Vagina (tissue), 2 donors: ENCODE results near the gene PEX10. TPM values are rescaled to one million over a fixed set of nuclear protein-coding genes. Genes with fewer than 3 reads are reported as not detected.

Experiments
- DNase-seq, 2 donors: peaks; one replicate each; pipeline ENCODE4 v3.0.0-alpha.2; 2017; ENCODE audit errors: extremely low spot score in 2 of 2
- H3K27ac ChIP-seq: fragments of 200-600 bp; sonication (generic); one replicate; pipeline ENCODE4 v1.5.1; 2019
- H3K27me3 ChIP-seq: fragments of 200-600 bp; sonication (generic); one replicate; pipeline ENCODE4 v1.5.1; 2019
- H3K36me3 ChIP-seq, 2 donors: fragments of 200-600 bp; sonication (generic); one replicate each; pipeline ENCODE4 v1.5.1; 2017 to 2019
- H3K4me1 ChIP-seq: fragments of 200-600 bp; sonication (generic); one replicate; pipeline ENCODE4 v1.5.1; 2019
- H3K4me3 ChIP-seq, 2 donors: fragments of 200-600 bp; sonication (generic); 1 replicate in 1 of 2; 2 replicates in 1 of 2; pipeline ENCODE4 v1.5.1; 2016 to 2019
- H3K9me3 ChIP-seq: fragments of 200-600 bp; sonication (generic); one replicate; pipeline ENCODE4 v1.5.1; 2019
- POLR2A ChIP-seq, 2 donors: fragments of 450-650 bp; IDR thresholded peaks; one replicate each; pipeline ENCODE4 v1.6.1; 2017; ENCODE audit warnings: antibody characterized with exemption in 2 of 2, mild to moderate bottlenecking in 2 of 2, moderate library complexity in 2 of 2
- POLR2AphosphoS5 ChIP-seq, 2 donors: sonication (generic); formaldehyde crosslinking; IDR thresholded peaks; one replicate each; pipeline ENCODE4 v1.9.0; 2017; ENCODE audit warnings: antibody characterized with exemption in 2 of 2, mild to moderate bottlenecking in 2 of 2, low read depth in 1 of 2; ENCODE audit not compliant: insufficient read depth in 1 of 2
- intact Hi-C: fragments of 100-400 bp; cut with DNase I; formaldehyde crosslinking; loops from one replicate; pipeline ENCODE4 v1.15.1; 2023
- total RNA-seq: library from RNA; depleted of rRNA; stranded (reverse); fragments of >200 nt; gene quantifications from one replicate; pipeline ENCODE4 v1.2.3, GENCODE V29; 2016
- TF ChIP-seq, protein P1 (sequence below), 3 experiments: fragments of 450-650 bp in 2 of 3; fragments of 200-600 bp in 1 of 3; sonication (generic) in 1 of 3; IDR thresholded peaks; one replicate each; pipeline ENCODE4 v1.5.1; 2017 to 2019; ENCODE audit warnings: antibody characterized with exemption in 3 of 3, mild to moderate bottlenecking in 2 of 3, moderate library complexity in 2 of 3

Gene PEX10
- total RNA-seq, 1 donor from 2014 or later = 15.2 TPM

DNA sequence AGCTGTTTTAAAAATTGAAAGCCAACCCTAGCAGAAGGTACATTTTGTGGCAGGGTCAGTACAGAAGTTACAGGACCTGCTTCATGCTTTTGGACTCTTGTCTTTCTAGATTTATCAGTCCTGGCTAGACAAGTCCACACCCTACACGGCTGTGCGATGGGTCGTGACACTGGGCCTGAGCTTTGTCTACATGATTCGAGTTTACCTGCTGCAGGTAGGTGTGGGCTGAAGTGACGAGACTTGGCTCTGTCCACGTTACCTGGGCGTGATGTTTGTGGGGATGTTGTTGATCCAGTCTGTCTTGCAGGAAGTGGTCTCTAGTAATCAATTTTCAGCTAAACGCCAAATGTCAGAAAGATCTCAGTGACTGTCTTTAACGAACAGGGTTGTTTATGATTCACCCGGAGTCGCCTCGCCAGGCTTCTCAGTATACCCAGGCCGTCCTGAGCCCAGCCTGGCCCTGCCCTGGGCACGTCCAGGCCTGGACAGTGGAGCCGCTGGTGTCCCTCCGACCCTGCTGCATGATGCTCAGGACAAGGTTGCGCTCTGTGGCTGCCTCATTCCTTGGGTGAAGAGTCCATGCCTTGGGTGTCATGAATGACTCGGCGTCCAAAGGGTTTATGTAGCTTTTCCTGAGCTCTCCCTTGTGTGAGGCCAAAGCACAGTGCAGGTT, 15.2 kb downstream of the PEX10 start:
- intact Hi-C loops = no loop called here
- no peaks in the 10 kb centered on the region for H3K9me3 ChIP-seq
- TF ChIP-seq, protein P1, sequence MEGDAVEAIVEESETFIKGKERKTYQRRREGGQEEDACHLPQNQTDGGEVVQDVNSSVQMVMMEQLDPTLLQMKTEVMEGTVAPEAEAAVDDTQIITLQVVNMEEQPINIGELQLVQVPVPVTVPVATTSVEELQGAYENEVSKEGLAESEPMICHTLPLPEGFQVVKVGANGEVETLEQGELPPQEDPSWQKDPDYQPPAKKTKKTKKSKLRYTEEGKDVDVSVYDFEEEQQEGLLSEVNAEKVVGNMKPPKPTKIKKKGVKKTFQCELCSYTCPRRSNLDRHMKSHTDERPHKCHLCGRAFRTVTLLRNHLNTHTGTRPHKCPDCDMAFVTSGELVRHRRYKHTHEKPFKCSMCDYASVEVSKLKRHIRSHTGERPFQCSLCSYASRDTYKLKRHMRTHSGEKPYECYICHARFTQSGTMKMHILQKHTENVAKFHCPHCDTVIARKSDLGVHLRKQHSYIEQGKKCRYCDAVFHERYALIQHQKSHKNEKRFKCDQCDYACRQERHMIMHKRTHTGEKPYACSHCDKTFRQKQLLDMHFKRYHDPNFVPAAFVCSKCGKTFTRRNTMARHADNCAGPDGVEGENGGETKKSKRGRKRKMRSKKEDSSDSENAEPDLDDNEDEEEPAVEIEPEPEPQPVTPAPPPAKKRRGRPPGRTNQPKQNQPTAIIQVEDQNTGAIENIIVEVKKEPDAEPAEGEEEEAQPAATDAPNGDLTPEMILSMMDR (IDR thresholded peaks at IDR 0.05) = no peak
- TF ChIP-seq POLR2AphosphoS5 (IDR thresholded peaks at IDR 0.05; ENCODE audit: insufficient read depth in 1 of 2, low read depth in 1 of 2) (no peak), POLR2A (IDR thresholded peaks at IDR 0.05) (no peak)
- no peaks in the 10 kb centered on the region for H3K27me3 ChIP-seq
- H3K27ac ChIP-seq = no peak overlapping the region
- peaks cover 32% of the 10 kb centered on the region for H3K4me1 ChIP-seq
- peaks cover 0 to 62% of the 10 kb centered on the region in 2 donors for H3K36me3 ChIP-seq
- no peak overlapping the region for H3K4me3 ChIP-seq
- no peak for DNase-seq

DNA sequence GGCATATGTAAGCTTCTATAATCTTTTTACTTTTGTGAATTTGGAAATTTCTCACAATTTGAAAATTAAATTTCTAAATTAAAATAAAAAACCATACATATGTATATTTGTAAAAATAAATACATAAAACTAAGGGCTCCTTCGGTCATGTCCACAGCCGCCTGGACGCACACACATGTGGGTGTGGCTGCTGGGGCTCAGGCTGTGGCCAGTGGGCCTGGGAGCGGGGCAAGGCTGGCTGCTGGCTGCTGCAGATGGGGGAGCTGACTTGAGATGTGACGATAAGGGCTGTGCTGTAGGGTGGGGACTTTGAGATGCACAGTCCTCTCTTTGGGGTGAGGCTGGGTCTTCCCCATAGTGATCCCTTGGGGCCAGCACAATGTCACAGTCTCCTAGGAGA, 15.9 kb downstream of the PEX10 start:
- H3K27me3 ChIP-seq = no peaks in the 10 kb centered on the region
- H3K4me1 ChIP-seq = peaks cover 33% of the 10 kb centered on the region
- no peak for DNase-seq
- TF ChIP-seq POLR2AphosphoS5 (IDR thresholded peaks at IDR 0.05; ENCODE audit: insufficient read depth in 1 of 2, low read depth in 1 of 2) (no peak), POLR2A (IDR thresholded peaks at IDR 0.05) (no peak)
- no peak overlapping the region for H3K4me3 ChIP-seq
- intact Hi-C loops = no loop called here
- H3K36me3 ChIP-seq = peaks cover 0 to 59% of the 10 kb centered on the region in 2 donors
- H3K27ac ChIP-seq = no peak overlapping the region
- H3K9me3 ChIP-seq = no peaks in the 10 kb centered on the region

DNA sequence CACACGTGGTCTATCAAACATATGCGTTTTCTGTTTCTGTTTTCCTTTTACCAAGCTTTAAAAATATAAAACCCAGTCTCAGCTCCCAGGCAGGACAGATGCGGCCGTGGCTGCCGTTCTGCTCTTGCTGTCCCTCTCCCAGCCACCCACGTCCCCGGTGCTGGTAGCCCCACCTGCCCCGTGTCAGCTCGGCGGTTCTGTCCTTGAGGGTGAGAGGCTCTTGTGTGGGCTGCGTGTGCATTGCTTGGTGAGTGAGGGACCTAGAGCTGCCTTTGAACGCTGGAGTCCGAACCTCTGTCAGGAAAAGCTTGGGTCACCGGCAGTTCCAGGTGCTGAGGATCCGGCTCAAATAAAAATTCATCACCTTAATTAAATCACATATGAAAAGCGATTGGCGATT, 16.3 kb downstream of the PEX10 start:
- H3K4me3 ChIP-seq = no peak overlapping the region
- DNase-seq = no peak
- TF ChIP-seq, protein P1 (IDR thresholded peaks at IDR 0.05) = no peak
- TF ChIP-seq POLR2AphosphoS5 (IDR thresholded peaks at IDR 0.05; ENCODE audit: insufficient read depth in 1 of 2, low read depth in 1 of 2) (no peak), POLR2A (IDR thresholded peaks at IDR 0.05) (no peak)
- peaks cover 0 to 59% of the 10 kb centered on the region in 2 donors for H3K36me3 ChIP-seq
- H3K27me3 ChIP-seq = no peaks in the 10 kb centered on the region
- H3K27ac ChIP-seq = no peak overlapping the region
- no peaks in the 10 kb centered on the region for H3K9me3 ChIP-seq
- peaks cover 34% of the 10 kb centered on the region for H3K4me1 ChIP-seq
- intact Hi-C loops = no loop called here

DNA sequence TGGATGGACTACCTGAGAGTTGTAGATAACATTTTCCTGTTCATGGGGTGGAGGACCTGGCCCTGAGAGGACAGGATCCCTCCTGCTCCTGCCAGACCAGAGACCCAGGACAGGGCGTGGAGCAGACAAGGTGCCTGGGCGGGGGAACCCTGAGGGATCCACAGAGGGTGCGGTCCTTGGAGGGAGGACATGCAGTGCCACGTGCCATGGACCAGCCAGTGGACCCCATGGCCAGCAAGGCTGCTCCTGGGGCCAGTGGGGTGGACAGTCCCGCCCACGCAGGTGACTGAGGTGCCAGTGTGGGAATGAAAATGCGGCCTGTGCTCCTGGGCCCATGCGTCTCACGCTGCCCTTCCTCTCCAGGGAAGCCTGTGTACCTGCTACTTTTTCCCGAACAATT, 17.1 kb downstream of the PEX10 start:
- H3K36me3 ChIP-seq = peaks cover 0 to 52% of the 10 kb centered on the region in 2 donors
- intact Hi-C loops = no loop called here
- no peaks in the 10 kb centered on the region for H3K9me3 ChIP-seq
- no peak overlapping the region for H3K27ac ChIP-seq
- DNase-seq = no peak
- H3K27me3 ChIP-seq = no peaks in the 10 kb centered on the region
- H3K4me3 ChIP-seq = no peak overlapping the region
- H3K4me1 ChIP-seq = peaks cover 42% of the 10 kb centered on the region
- TF ChIP-seq, protein P1 (IDR thresholded peaks at IDR 0.05) = no peak
- TF ChIP-seq POLR2AphosphoS5 (IDR thresholded peaks at IDR 0.05; ENCODE audit: insufficient read depth in 1 of 2, low read depth in 1 of 2) = no peak
- TF ChIP-seq POLR2A (IDR thresholded peaks at IDR 0.05) = no peak

DNA sequence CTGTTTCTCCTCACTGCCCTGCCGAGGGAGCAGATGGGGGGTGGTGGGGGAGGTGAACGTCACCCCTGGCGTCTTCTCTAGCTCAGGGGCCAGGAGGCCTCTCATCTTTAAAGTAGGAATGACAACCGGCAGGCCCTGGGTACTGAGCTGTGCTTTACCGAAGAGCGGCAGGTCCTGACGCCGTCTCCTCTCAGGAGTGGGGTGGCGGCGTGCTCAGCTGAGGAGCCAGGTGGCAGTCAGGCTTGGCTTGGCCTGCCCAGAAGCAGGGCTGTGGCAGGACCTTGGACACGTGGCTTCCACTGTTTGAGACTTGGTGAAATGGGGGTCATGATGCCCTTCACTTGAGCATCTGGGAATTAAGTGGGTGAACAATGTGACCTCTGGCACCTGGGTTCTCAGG, 17.6 kb downstream of the PEX10 start:
- intact Hi-C loops = no loop called here
- Histone ChIP-seq H3K9me3 (no peaks in the 10 kb centered on the region), H3K27me3 (no peaks in the 10 kb centered on the region), H3K36me3 (peaks cover 0 to 47% of the 10 kb centered on the region in 2 donors), H3K27ac (no peak overlapping the region), H3K4me3 (no peak overlapping the region), H3K4me1 (peaks cover 47% of the 10 kb centered on the region)
- TF ChIP-seq, protein P1 (IDR thresholded peaks at IDR 0.05) = no peak
- no peak for TF ChIP-seq POLR2A (IDR thresholded peaks at IDR 0.05)
- TF ChIP-seq POLR2AphosphoS5 (IDR thresholded peaks at IDR 0.05; ENCODE audit: insufficient read depth in 1 of 2, low read depth in 1 of 2) = no peak
- no peak for DNase-seq
